Measurements from ENCODE around the gene NR2F2. TPM values are rescaled to one million over a fixed set of nuclear protein-coding genes. Genes with fewer than 3 reads are reported as not detected.
"Not testable (repeated sequence)": the region's sequence is repeated elsewhere in the genome, so short reads cannot be mapped to it uniquely, and the experiment has no call there.

Gene NR2F2
- total and polyA plus RNA-seq, 5 experiments from 2014 or later = not detected

GRCh38 chr15:96365781-96366525 is 35.5 kb downstream of the NR2F2 start:
- no peak for ATAC-seq
- DNase-seq = no peak
- Mint-ChIP-seq H3K27ac (peak overlapping the region in 1 of 10 donors; percentile 44), H3K4me3 (no peak overlapping the region), H3K9me3 (peaks cover 0 to 29% (median 4%) of the 10 kb centered on the region in 9 donors), H3K4me1 (peaks cover 0 to 5% (median 1%) of the 10 kb centered on the region in 4 donors), H3K27me3 (peaks cover 40 to 93% (median 71%) of the 10 kb centered on the region in 5 donors), H3K36me3 (peaks cover 0 to 16% (median 8%) of the 10 kb centered on the region in 3 donors)
- POLR2A ChIA-PET = no interaction called here

- Mint-ChIP-seq H3K4me3 (no peak overlapping the region), H3K9me3 (peaks cover 0 to 27% (median 4%) of the 10 kb centered on the region in 9 donors), H3K4me1 (peaks cover 0 to 5% (median 1%) of the 10 kb centered on the region in 4 donors), H3K36me3 (peaks cover 0 to 16% (median 8%) of the 10 kb centered on the region in 3 donors), H3K27ac (peak overlapping the region in 1 of 10 donors; percentile 44), H3K27me3 (peaks cover 42 to 93% (median 71%) of the 10 kb centered on the region in 5 donors)
- DNase-seq (no peak), ATAC-seq (no peak)
- POLR2A ChIA-PET = no interaction called here
Measured at GRCh38 chr15:96366526-96366877, 36.0 kb downstream of the NR2F2 start.

- no peak overlapping the region for H3K4me3 Mint-ChIP-seq
Measured at GRCh38 chr15:96367311-96368200, 37.1 kb downstream of the NR2F2 start.

GRCh38 chr15:96369351-96369750 is 38.9 kb downstream of the NR2F2 start:
- peaks cover 0 to 8% (median 4%) of the 10 kb centered on the region in 3 donors for H3K36me3 Mint-ChIP-seq
- peaks cover 38 to 93% (median 69%) of the 10 kb centered on the region in 5 donors for H3K27me3 Mint-ChIP-seq
- POLR2A ChIA-PET = no interaction called here
- H3K9me3 Mint-ChIP-seq = peaks cover 0 to 18% (median 4%) of the 10 kb centered on the region in 9 donors
- no peak overlapping the region for H3K4me3 Mint-ChIP-seq
- H3K4me1 Mint-ChIP-seq = peaks cover 0 to 5% (median 0%) of the 10 kb centered on the region in 4 donors
- peak overlapping the region in 2 of 10 donors; percentile 7 to 49 for H3K27ac Mint-ChIP-seq
- DNase-seq (no peak), ATAC-seq (no peak)

More at GRCh38 chr15:96367311-96368200, 37.1 kb downstream of the NR2F2 start:
- H3K9me3 Mint-ChIP-seq = peaks cover 0 to 18% (median 4%) of the 10 kb centered on the region in 9 donors
- ATAC-seq (no peak), DNase-seq (no peak)
- peak overlapping the region in 1 of 10 donors; percentile 62 for H3K27ac Mint-ChIP-seq
- peaks cover 0 to 13% (median 8%) of the 10 kb centered on the region in 3 donors for H3K36me3 Mint-ChIP-seq
- POLR2A ChIA-PET = no interaction called here
- peaks cover 0 to 5% (median under 1%) of the 10 kb centered on the region in 4 donors for H3K4me1 Mint-ChIP-seq
- H3K27me3 Mint-ChIP-seq = peaks cover 39 to 93% (median 72%) of the 10 kb centered on the region in 5 donors

GRCh38 chr15:96369825-96370621 is 39.5 kb downstream of the NR2F2 start:
- POLR2A ChIA-PET = no interaction called here
- H3K36me3 Mint-ChIP-seq = peaks cover 0 to 8% (median 4%) of the 10 kb centered on the region in 3 donors

GRCh38 chr15:96372554-96372953 is 42.1 kb downstream of the NR2F2 start:
- H3K27me3 Mint-ChIP-seq = peaks cover 33 to 77% (median 53%) of the 10 kb centered on the region in 5 donors
- no peak overlapping the region for H3K4me3 Mint-ChIP-seq
- H3K9me3 Mint-ChIP-seq = peaks cover 0 to 12% (median 6%) of the 10 kb centered on the region in 9 donors

More at GRCh38 chr15:96369825-96370621, 39.5 kb downstream of the NR2F2 start:
- no peak for ATAC-seq
- Mint-ChIP-seq H3K9me3 (peaks cover 0 to 18% (median 4%) of the 10 kb centered on the region in 9 donors), H3K27me3 (peaks cover 37 to 91% (median 68%) of the 10 kb centered on the region in 5 donors), H3K27ac (no peak overlapping the region), H3K4me1 (peaks cover 0 to 5% (median 0%) of the 10 kb centered on the region in 4 donors), H3K4me3 (no peak overlapping the region)
- DNase-seq = no peak

GRCh38 chr15:96374499-96374898 is 44.0 kb downstream of the NR2F2 start:
- peak overlapping the region in 1 of 10 donors; percentile 67 for H3K27ac Mint-ChIP-seq
- H3K4me3 Mint-ChIP-seq = no peak overlapping the region
- H3K9me3 Mint-ChIP-seq = peaks cover 0 to 15% (median 4%) of the 10 kb centered on the region in 9 donors
- POLR2A ChIA-PET = no interaction called here
- DNase-seq (no peak), ATAC-seq (no peak)
- H3K4me1 Mint-ChIP-seq = no peaks in the 10 kb centered on the region
- no peaks in the 10 kb centered on the region for H3K36me3 Mint-ChIP-seq
- H3K27me3 Mint-ChIP-seq = peaks cover 25 to 67% (median 36%) of the 10 kb centered on the region in 5 donors

More at GRCh38 chr15:96372554-96372953, 42.1 kb downstream of the NR2F2 start:
- DNase-seq (no peak), ATAC-seq (no peak)
- Mint-ChIP-seq H3K36me3 (peaks cover 0 to 2% (median 0%) of the 10 kb centered on the region in 3 donors), H3K4me1 (no peaks in the 10 kb centered on the region), H3K27ac (no peak overlapping the region)
- POLR2A ChIA-PET = no interaction called here

GRCh38 chr15:96379592-96379991 is 49.1 kb downstream of the NR2F2 start:
- H3K27ac Mint-ChIP-seq, H3K4me3 Mint-ChIP-seq, DNase-seq, POLR2A ChIA-PET, H3K4me1 Mint-ChIP-seq, ATAC-seq, H3K36me3 Mint-ChIP-seq: not testable (repeated sequence)
- Mint-ChIP-seq H3K27me3 (peaks cover 5 to 43% (median 10%) of the 10 kb centered on the region in 5 donors), H3K9me3 (peaks cover 0 to 23% (median 5%) of the 10 kb centered on the region in 9 donors)

- H3K4me1 Mint-ChIP-seq = no peaks in the 10 kb centered on the region
- peaks cover 0 to 18% (median 0%) of the 10 kb centered on the region in 3 donors for H3K36me3 Mint-ChIP-seq
- peaks cover 0 to 24% (median 7%) of the 10 kb centered on the region in 9 donors for H3K9me3 Mint-ChIP-seq
- ATAC-seq (no peak), DNase-seq (no peak)
- H3K4me3 Mint-ChIP-seq = no peak overlapping the region
- peaks cover 3 to 45% (median 11%) of the 10 kb centered on the region in 5 donors for H3K27me3 Mint-ChIP-seq
- POLR2A ChIA-PET = no interaction called here
- no peak overlapping the region for H3K27ac Mint-ChIP-seq
Measured at GRCh38 chr15:96381463-96381862, 51.0 kb downstream of the NR2F2 start.

- Mint-ChIP-seq H3K4me1 (no peaks in the 10 kb centered on the region), H3K27ac (no peak overlapping the region), H3K4me3 (no peak overlapping the region), H3K27me3 (peaks cover 2 to 38% (median 15%) of the 10 kb centered on the region in 5 donors), H3K9me3 (peaks cover 0 to 14% (median 7%) of the 10 kb centered on the region in 9 donors), H3K36me3 (peaks cover 0 to 18% (median 0%) of the 10 kb centered on the region in 3 donors)
- DNase-seq = no peak
- POLR2A ChIA-PET = no interaction called here
- ATAC-seq = no peak
Measured at GRCh38 chr15:96385195-96385594, 54.7 kb downstream of the NR2F2 start.

GRCh38 chr15:96388673-96389072 is 58.2 kb downstream of the NR2F2 start:
- peaks cover 4 to 41% (median 24%) of the 10 kb centered on the region in 5 donors for H3K27me3 Mint-ChIP-seq
- H3K36me3 Mint-ChIP-seq = peaks cover 0 to 18% (median 0%) of the 10 kb centered on the region in 3 donors
- H3K4me3 Mint-ChIP-seq = no peak overlapping the region
- H3K4me1 Mint-ChIP-seq = no peaks in the 10 kb centered on the region
- peaks cover 0 to 20% (median 5%) of the 10 kb centered on the region in 9 donors for H3K9me3 Mint-ChIP-seq
- no peak overlapping the region for H3K27ac Mint-ChIP-seq
- ATAC-seq (no peak), DNase-seq (no peak)
- POLR2A ChIA-PET = no interaction called here

Measured in naive thymus-derived CD8-positive, alpha-beta T cell (primary cell).